K562 (cell line): ENCODE measurements around the gene EIF1B. TPM values are rescaled to one million over a fixed set of nuclear protein-coding genes. Genes with fewer than 3 reads are reported as not detected.

Source experiments
- BCOR ChIP-seq: fragments of 450-650 bp; IDR thresholded peaks from 2 replicates; pipeline ENCODE4 v1.6.1; 2016
- CEBPG ChIP-seq, 3 experiments: fragments of 200-800 bp in 1 of 3; sonication (Bioruptor generic) in 1 of 3; sonication (generic) in 1 of 3; formaldehyde crosslinking in 1 of 3; IDR thresholded peaks in 2 of 3; conservative IDR thresholded peaks in 1 of 3; 2 replicates each; pipeline versions ENCODE4 v1.6.1 to v1.8.0; 2016 to 2022; ENCODE audit warnings: missing compliant biosample characterization in 2 of 3, missing genetic modification characterization in 2 of 3, mild to moderate bottlenecking in 1 of 3, missing genetic modification reagents in 1 of 3
- E2F3 ChIP-seq: fragments of 250-450 bp; sonication (Bioruptor Pico); IDR thresholded peaks from 2 replicates; pipeline ENCODE4 v1.4.0; 2020; ENCODE audit warnings: mild to moderate bottlenecking
- HNRNPUL1 ChIP-seq: fragments of 200-400 bp; formaldehyde crosslinking; IDR thresholded peaks from 2 replicates; pipeline ENCODE4 v1.6.1; 2017; ENCODE audit warnings: low read length
- NCOA1 ChIP-seq: fragments of 450-650 bp; IDR thresholded peaks from 2 replicates; pipeline ENCODE4 v1.6.1; 2016; ENCODE audit warnings: low read depth
- NR2C2 ChIP-seq, 2 experiments: fragments of 200-800 bp in 1 of 2; sonication (Bioruptor generic) in 1 of 2; sonication (generic) in 1 of 2; formaldehyde crosslinking in 1 of 2; IDR thresholded peaks; 2 replicates each; pipeline versions ENCODE4 v1.6.1 to v1.8.0; 2016 to 2022; ENCODE audit warnings: mild to moderate bottlenecking in 1 of 2, missing compliant biosample characterization in 1 of 2, missing genetic modification characterization in 1 of 2, missing genetic modification reagents in 1 of 2
- RCOR1 ChIP-seq, 2 experiments: IDR thresholded peaks; 2 replicates each; pipeline ENCODE4 v1.6.1; 2012; ENCODE audit warnings: low read depth in 2 of 2, low read length in 2 of 2, borderline replicate concordance in 1 of 2, improper control_type of control experiment in 1 of 2
- RHOXF2B ChIP-seq: fragments of 250-450 bp; sonication (Bioruptor Pico); conservative IDR thresholded peaks from 2 replicates; pipeline ENCODE4 v1.5.1; 2021
- SIRT6 ChIP-seq: IDR thresholded peaks from one replicate; pipeline ENCODE4 v1.6.1; 2012; ENCODE audit warnings: low read depth, mild to moderate bottlenecking, control low read depth, inconsistent platforms, low read length, moderate library complexity
- SMAD4 ChIP-seq: fragments of 250-450 bp; sonication (Bioruptor Pico); conservative IDR thresholded peaks from 2 replicates; pipeline ENCODE4 v1.8.0; 2021; ENCODE audit warnings: inconsistent platforms, mild to moderate bottlenecking, moderate library complexity
- STAG1 ChIP-seq: sonication (generic); formaldehyde crosslinking; IDR thresholded peaks from 2 replicates; pipeline ENCODE4 v1.5.0; 2020; ENCODE audit warnings: missing genetic modification reagents, borderline replicate concordance
- TAF7 ChIP-seq: fragments of 450-650 bp; IDR thresholded peaks from 2 replicates; pipeline ENCODE4 v1.6.1; 2016; ENCODE audit warnings: missing genetic modification characterization, missing compliant biosample characterization
- TCF7 ChIP-seq: sonication (generic); IDR thresholded peaks from 2 replicates; pipeline ENCODE4 v1.6.1; 2016; ENCODE audit warnings: antibody characterized with exemption, borderline replicate concordance
- YY1 ChIP-seq, 3 experiments: IDR thresholded peaks; 2 replicates each; pipeline ENCODE4 v1.6.1; 2011; ENCODE audit warnings: low read length in 2 of 3, mild to moderate bottlenecking in 2 of 3, moderate library complexity in 2 of 3, borderline replicate concordance in 1 of 3, control low read depth in 1 of 3, low read depth in 1 of 3; ENCODE audit not compliant: insufficient read depth in 3 of 3, insufficient replicate concordance in 2 of 3, control insufficient read depth in 1 of 3, insufficient read length in 1 of 3; ENCODE audit errors: extremely low read depth in 1 of 3
- ZBTB17 ChIP-seq: fragments of 450-650 bp; formaldehyde crosslinking; IDR thresholded peaks from 2 replicates; pipeline ENCODE4 v1.4.0; 2020; ENCODE audit warnings: mild to moderate bottlenecking
- ZNF174 ChIP-seq: fragments of 250-450 bp; sonication (Bioruptor Pico); IDR thresholded peaks from 2 replicates; pipeline ENCODE4 v1.4.0; 2020; ENCODE audit warnings: mild to moderate bottlenecking
- ZNF584 ChIP-seq: fragments of 200-800 bp; sonication (Bioruptor generic); IDR thresholded peaks from 2 replicates; pipeline ENCODE4 v1.6.1; 2016; ENCODE audit warnings: low read depth, mild to moderate bottlenecking, missing genetic modification characterization, missing compliant biosample characterization
- polyA plus RNA-seq, 8 experiments: library from polyadenylated mRNA; depleted of rRNA in 4 of 8; stranded (reverse) in 5 of 8; unstranded in 3 of 8; fragments of >200 nt; fragmentation: Nextera tagmentation in 2 of 8; fragmentation: Illumina TruSeq in 1 of 8; extraction: Ambion mirVana in 2 of 8; extraction: Trizol in 1 of 8; gene quantifications; 2 replicates each; pipeline versions ENCODE4 v1.2.1 to v1.2.3, GENCODE V29; 2011 to 2014; ENCODE audit warnings: inconsistent platforms in 1 of 8, missing spikeins in 1 of 8
- total RNA-seq, 7 experiments: library from RNA; depleted of rRNA in 6 of 7; stranded (reverse); fragments of >200 nt in 6 of 7; fragmentation: Illumina TruSeq in 2 of 7; extraction: Trizol in 2 of 7; gene quantifications; 2 replicates each; pipeline versions ENCODE4 v1.2.1 to v1.2.3, GENCODE V29; 2011 to 2021; ENCODE audit warnings: low replicate concordance in 1 of 7
- TF ChIP-seq, protein P1 (sequence below): fragments of 200-800 bp; sonication (Bioruptor generic); IDR thresholded peaks from 2 replicates; pipeline ENCODE4 v1.6.1; 2016; ENCODE audit warnings: missing genetic modification characterization, missing compliant biosample characterization
- TF ChIP-seq, protein P2 (sequence below): IDR thresholded peaks from 2 replicates; pipeline ENCODE4 v1.6.1; 2011; ENCODE audit warnings: borderline replicate concordance, low read depth, mild to moderate bottlenecking, moderate library complexity, low read length; ENCODE audit not compliant: insufficient read depth, poor library complexity, severe bottlenecking

EIF1B gene
- total and polyA plus RNA-seq, 9 of the 15 experiments (the other 6 are each of a cell fraction or from before 2014, with no cell fraction given), result 18.1 to 184 (median 78.9) TPM

DNA sequence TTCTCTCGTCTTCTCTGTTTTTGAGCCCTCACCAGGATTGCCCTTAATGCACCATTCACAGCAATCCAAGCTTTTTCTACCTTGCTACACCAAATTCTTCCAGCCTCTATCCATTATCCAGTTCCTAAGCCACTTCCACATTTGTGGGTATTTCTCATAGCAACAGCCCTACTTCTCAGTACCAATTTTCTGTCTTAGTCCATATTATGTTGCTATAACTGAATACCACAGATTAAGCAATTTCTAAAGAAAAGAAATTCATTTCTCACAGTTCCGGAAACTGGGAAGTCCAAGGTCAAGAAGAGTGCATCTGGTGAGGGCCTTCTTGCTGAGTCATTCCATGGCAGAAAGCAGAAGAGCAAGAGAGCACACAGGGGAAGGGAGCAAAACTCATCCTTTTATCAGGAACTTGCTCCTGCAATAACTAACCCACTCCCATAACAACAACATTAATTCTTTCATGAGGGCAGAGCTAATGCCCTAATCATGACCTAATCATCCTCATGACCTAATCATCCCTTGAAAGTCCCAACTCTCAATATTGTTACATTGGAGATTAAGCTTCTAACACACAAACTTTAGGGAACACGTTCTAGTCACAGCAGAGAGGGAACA is 9.7 kb upstream of the EIF1B start (continued):
- TF ChIP-seq NR2C2 (CRISPR knock-in tag; IDR thresholded peaks at IDR 0.05) (no peak), NR2C2 (tag; IDR thresholded peaks at IDR 0.05) (peak; percentile 89), HNRNPUL1 (no peak), TCF7 (no peak), NCOA1 (peak; percentile 29; the same call in 1 of the 2 replicates), STAG1 (no peak), BCOR (peak; percentile 16; the same call in 1 of the 2 replicates), YY1 (IDR thresholded peaks at IDR 0.05; ENCODE audit: borderline replicate concordance in 1 of 3, control insufficient read depth in 1 of 3, extremely low read depth in 1 of 3, insufficient read depth in 3 of 3, insufficient read length in 1 of 3, insufficient replicate concordance in 2 of 3, low read depth in 1 of 3, low read length in 2 of 3) (peak in 1 of 3 experiments; percentile 85), ZNF174 (CRISPR knock-in tag) (0 out of 2 replicates have a peak, but pooled peaks have one; percentile 28), SIRT6 (no peak), ZBTB17 (CRISPR knock-in tag) (peak; percentile 34; the same call in 1 of the 2 replicates), TAF7 (tag) (peak; percentile 99), CEBPG (CRISPR knock-in tag; IDR thresholded peaks at IDR 0.05) (peak; percentile 29; the same call in 1 of the 2 replicates), CEBPG (tag; conservative IDR thresholded peaks at IDR 0.05 in 1 of 2, IDR thresholded peaks at IDR 0.05 in 1 of 2) (peak; percentile 93 to 94), ZNF584 (CRISPR knock-in tag) (peak; percentile 88), RHOXF2B (CRISPR knock-in tag) (no peak), RCOR1 (IDR thresholded peaks at IDR 0.05; ENCODE audit: borderline replicate concordance in 1 of 2, low read depth in 2 of 2, low read length in 2 of 2) (peak in 1 of 2 experiments; percentile 77; a peak in 1 of 4 replicates), E2F3 (no peak; the same call in 1 of the 2 replicates), SMAD4 (CRISPR knock-in tag) (peak; percentile 60)
- TF ChIP-seq, protein P1, sequence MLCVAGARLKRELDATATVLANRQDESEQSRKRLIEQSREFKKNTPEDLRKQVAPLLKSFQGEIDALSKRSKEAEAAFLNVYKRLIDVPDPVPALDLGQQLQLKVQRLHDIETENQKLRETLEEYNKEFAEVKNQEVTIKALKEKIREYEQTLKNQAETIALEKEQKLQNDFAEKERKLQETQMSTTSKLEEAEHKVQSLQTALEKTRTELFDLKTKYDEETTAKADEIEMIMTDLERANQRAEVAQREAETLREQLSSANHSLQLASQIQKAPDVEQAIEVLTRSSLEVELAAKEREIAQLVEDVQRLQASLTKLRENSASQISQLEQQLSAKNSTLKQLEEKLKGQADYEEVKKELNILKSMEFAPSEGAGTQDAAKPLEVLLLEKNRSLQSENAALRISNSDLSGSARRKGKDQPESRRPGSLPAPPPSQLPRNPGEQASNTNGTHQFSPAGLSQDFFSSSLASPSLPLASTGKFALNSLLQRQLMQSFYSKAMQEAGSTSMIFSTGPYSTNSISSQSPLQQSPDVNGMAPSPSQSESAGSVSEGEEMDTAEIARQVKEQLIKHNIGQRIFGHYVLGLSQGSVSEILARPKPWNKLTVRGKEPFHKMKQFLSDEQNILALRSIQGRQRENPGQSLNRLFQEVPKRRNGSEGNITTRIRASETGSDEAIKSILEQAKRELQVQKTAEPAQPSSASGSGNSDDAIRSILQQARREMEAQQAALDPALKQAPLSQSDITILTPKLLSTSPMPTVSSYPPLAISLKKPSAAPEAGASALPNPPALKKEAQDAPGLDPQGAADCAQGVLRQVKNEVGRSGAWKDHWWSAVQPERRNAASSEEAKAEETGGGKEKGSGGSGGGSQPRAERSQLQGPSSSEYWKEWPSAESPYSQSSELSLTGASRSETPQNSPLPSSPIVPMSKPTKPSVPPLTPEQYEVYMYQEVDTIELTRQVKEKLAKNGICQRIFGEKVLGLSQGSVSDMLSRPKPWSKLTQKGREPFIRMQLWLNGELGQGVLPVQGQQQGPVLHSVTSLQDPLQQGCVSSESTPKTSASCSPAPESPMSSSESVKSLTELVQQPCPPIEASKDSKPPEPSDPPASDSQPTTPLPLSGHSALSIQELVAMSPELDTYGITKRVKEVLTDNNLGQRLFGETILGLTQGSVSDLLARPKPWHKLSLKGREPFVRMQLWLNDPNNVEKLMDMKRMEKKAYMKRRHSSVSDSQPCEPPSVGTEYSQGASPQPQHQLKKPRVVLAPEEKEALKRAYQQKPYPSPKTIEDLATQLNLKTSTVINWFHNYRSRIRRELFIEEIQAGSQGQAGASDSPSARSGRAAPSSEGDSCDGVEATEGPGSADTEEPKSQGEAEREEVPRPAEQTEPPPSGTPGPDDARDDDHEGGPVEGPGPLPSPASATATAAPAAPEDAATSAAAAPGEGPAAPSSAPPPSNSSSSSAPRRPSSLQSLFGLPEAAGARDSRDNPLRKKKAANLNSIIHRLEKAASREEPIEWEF, result 0 out of 2 replicates have a peak, but pooled peaks have one; percentile 47
- TF ChIP-seq, protein P2, sequence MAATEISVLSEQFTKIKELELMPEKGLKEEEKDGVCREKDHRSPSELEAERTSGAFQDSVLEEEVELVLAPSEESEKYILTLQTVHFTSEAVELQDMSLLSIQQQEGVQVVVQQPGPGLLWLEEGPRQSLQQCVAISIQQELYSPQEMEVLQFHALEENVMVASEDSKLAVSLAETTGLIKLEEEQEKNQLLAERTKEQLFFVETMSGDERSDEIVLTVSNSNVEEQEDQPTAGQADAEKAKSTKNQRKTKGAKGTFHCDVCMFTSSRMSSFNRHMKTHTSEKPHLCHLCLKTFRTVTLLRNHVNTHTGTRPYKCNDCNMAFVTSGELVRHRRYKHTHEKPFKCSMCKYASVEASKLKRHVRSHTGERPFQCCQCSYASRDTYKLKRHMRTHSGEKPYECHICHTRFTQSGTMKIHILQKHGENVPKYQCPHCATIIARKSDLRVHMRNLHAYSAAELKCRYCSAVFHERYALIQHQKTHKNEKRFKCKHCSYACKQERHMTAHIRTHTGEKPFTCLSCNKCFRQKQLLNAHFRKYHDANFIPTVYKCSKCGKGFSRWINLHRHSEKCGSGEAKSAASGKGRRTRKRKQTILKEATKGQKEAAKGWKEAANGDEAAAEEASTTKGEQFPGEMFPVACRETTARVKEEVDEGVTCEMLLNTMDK, result no peak
